GM21526 (cell line): Measurements from ENCODE around the gene FCHSD2.
"Not testable (repeated sequence)": the region's sequence is repeated elsewhere in the genome, so short reads cannot be mapped to it uniquely, and the experiment has no call there.

ENCODE experiments used
- ATAC-seq: cut with Tn5 transposase; IDR thresholded peaks from one replicate; pipeline ENCODE4 v1.9.1; 2021; ENCODE audit warnings: moderate library complexity; ENCODE audit not compliant: unreplicated experiment, low FRiP score

Gene FCHSD2

DNA sequence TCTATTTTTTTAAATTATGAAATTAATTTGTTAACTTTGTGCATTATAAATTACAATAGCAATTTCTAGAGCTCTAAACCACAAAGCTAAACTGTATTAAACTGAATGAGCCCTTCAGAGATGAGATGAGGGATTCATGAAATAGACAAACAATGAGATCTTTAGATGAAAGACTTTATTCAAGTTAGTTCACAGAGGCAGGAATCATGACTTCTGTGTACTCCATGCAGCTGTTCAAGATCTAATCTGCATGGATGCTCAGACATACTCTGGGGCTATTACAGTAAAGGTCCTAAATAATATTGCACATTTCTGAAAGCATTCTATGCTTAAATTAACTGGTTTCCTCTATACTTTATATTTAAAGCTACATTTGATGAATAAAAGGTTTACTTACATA is 122.7 kb downstream of the FCHSD2 start:
- ATAC-seq: no peak

DNA sequence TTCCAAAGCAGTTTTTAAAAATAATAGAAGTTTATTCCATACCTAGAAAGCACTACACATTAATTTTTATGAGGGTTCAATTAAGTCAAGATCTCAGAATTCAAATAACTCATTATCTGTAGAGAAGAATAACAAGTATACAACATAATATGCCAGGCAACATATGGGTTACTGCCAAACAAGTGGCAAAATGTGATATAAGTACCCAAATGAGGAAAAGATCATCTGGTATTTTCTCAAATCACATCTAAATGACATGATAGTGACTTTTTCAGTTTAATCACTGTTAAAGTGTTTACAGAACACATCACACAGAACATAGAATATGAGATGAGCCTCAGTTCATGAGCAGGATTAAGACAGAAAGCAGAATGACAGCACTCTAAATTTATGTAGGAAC is 123.3 kb downstream of the FCHSD2 start:
- no peak for ATAC-seq

DNA sequence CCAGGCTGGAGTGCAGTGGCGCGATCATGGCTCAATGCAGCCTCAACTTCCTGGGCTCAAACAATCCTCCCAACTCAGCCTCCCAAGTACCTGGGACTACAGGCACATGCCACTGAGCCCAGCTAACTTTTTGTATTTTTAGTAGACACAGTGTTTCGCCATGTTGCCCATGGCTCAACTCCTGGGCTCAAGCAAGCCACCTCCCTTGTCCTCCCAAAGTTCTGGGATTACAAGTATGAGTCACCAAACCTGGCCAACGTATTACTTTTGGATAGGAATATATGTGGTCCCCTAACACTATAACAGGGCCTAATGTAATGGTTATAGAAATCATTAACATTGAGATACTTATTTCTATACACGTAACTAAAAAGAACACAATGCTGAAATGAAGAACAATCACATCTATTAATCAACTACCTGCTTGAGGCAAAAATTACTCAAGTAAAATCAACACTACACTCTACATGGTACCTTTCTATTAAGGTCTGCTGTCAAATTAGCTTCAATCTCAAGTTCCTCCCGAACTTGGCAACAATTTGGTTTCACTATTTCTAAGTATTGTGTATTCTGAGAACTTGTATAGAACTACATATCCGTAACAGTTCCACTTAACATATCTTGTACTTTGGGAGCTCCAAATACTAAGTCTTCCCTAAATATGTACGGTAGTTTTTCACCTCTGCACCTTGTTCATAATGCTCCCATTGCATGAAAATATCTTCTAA is 124.9 kb downstream of the FCHSD2 start:
- no peak for ATAC-seq

DNA sequence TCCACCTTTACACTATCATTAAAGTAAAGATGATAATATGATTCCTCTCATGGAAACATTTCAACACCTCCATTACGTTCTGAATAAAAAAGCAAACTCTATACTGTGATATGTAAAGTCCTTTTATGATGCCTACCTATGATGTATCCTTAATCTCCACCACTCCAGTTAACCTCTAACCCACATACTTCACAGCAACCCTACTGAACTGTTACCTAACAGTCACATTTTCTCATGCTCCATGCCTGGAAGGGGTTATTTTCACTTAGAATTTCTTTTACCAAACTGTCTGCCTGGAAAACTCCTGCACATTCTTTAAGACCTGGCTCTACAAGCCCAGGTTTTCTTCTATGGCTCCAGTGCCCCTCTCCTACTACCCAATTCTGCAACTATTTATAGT is 129.1 kb downstream of the FCHSD2 start:
- ATAC-seq: no peak

DNA sequence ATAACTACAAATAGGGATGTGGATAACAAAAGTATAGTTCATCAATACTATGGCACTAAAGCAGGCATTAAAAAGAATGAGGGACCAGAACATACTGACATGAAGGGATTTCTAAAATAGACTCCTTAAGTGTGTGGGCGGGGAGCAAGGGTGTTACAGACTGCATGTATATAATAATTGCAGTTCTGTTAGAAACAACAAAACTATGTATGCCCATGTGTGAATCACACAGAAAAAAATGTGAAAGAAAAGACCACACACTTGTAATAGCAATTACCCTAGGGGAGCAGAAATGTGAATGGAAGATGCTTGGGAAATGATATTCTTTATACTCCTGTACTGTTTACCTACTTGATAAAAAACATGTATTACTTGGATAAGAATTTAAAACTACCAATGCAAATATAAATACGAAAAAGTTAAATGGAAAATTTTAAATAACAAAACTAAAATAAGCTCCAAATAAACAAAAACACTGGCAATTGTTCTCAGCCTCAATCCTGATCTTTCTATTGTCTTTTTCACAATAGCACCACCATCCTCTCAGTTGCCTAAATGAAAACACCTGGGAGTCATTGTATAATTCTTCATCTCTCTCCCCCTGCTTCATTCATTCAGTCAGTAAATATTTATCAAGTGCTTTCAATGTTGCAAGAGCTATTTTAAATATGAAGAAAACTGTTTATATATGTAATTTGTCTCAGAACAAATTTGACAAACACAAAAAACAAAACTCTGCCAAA is 129.8 kb downstream of the FCHSD2 start:
- ATAC-seq: no peak

DNA sequence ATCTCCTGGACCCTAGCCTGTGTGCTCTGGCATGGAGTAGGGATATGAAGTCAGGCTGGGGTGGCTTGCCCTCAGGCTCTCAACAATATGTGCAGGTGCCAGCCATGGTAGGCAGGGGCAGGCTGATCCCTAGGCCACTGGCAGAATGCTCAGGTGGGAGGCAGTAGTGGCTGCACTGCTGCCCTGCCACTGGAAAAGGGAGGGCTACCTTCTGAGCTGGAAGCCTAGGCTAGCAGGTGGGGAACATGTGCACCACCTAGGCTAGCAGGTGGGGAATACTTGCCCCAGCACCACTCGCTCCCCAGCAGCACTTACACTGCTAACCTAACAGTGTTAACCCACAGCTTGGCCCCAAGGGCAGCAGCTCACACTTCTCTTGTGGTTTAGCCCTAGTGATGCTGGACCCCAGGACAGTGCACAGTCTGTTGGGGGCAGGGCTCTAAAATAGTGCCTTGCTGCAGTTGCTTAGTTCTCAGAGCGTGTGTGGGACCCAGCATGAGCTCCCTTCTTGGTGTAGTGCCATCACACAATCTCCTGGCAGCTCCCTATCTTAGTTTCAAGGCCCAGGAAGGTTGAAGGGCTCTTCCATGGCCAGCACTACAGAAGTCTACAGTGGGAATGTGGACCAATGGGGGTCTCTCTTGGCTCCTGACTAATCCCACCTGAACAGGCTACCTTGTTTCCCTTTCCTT is 130.8 kb downstream of the FCHSD2 start:
- no peak for ATAC-seq

DNA sequence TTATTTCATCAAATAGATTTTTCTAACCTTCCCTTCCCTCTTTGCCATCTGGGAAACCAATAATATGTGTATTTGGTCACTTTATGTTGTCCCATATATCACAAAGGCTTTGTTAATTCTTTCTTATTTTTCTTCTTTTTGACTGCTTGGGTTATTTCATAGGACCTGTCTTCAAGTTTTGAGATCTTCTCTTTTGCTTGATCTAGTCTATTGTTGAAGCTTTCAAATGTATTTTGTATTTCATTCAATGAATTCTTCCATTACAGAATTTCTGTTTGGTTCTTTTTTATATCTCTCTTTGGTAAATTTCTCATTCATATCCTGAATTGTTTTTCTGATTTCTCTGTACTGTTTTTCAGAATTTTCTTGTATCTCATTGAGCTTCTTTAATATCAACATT is 132.1 kb downstream of the FCHSD2 start:
- ATAC-seq: no peak

DNA sequence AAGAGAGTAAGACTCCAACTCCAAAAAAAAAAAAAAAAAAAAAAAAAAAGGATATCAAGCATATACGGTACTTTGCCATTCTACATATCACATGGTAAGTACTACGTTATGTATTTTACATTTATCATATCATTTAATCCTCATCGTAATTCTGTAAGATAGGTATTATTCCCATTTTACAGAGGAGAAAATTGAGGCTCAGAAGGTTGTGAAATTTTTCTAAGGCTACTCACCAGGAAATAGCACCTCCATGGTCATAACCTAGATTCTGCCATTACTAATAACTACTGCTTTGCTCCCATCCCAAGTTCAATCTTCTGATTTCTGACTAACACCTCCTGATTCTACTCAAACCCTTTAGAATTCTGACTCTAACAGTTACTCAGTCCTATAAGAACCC is 138.0 kb downstream of the FCHSD2 start:
- ATAC-seq: no peak

DNA sequence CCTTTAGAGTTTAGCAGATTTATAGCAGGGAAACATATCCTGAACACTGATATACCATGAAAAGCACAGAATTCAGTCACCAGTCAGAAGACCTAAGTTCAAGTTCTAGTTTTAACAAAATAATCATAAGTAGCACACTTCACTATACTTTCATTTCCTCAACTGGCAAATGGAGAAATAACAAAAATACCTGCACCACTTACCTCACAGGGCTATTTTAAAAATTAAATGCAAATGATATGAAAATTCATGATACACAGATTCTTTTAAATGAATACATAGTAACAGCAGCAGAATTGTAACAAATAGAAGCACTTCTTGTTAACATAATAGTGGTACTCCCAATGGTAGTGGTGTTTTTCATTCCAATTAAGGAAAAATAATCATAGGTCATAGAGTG is 139.0 kb downstream of the FCHSD2 start:
- no peak for ATAC-seq

DNA sequence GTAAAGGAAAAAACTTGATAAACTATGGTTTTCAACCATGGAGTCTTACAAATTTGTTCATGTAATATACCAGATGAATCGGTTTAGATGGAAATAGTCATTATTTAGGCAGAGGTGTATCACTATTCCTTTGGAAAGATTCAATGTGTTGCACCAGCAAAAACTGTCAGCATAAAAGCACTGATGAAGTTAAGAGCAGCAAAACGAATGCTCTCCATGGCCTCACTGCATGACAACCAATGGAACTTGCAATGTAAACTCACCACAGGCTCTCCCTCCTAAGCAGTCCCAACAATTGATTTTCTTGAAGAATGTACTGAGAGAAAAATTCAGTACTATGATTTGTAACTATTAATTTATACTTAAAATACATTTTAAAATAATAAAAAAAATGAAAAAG is 139.9 kb downstream of the FCHSD2 start:
- ATAC-seq: no peak

DNA sequence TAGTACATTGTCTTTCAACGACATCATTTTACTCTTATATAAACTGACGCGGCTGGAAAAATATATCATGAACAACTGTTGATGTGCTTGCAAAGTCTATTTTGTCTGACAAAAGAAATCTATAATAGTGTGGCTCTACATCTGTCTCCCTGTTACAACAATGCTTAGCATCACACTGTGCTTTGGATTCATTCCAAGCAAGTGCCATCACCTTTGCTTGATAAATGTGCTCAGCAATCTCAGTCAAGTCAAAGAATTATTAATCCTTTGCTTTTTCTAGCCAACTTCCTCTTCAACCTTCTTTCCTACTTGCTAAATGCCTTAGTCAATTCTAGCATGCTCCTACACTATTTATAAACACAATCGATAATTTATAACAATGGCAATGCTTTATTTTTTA is 140.5 kb downstream of the FCHSD2 start:
- no peak for ATAC-seq

DNA sequence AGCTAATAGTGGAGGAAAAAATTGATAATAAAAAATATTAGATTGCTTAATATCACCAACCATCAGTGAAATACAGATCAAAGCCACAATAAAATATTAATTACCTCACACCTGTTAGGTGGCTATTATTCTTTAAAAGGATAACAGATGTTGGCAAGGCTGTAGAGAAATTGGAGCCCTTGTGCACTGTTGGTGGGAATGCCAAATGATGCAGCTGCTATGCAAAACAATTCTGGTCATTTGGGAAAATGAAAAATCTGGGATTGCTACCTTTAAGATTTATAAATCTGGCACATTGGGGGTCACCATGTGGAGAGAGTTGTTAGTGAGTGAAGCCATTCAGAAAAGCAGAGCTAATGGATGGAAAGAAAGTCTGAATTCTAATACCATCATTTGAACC is 143.4 kb downstream of the FCHSD2 start:
- no peak for ATAC-seq

DNA sequence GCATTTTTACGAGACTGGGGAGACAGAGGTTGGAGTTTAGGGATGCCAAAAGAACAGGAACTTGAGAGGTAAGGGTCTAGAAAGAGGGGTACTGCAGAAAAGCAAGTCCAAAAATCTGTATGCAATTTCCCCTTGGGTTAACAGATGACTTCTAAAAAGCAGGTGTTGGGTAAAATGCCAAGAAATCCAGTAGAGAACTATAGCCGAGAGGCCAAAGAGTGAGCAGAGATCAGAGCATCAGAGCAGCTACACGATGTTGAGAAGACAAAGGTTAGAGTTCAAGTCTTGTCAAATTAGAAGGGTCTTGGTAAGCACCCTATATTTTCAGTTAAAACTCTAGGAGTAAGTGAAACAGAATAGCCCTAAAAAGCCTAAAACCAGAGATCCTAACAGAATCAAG is 145.2 kb downstream of the FCHSD2 start:
- no peak for ATAC-seq

DNA sequence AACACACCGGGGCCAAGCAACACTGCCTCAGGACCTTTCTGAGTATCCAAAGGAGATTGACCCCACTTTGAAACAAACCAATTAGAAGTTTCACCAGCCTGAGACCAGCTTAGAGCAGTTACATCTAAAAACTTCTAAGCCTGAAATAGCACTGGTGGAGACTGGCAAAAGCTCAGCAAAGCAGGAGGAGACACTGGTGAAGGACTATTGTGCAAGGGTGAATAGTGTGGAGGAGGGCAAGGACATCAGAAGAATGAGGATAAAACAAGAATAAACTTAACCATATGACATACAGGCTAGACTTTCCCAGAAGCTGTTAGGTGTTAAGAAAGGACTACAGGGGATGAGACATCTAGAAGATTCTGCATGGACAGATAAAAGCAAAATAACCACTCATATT is 152.4 kb downstream of the FCHSD2 start:
- ATAC-seq: no peak

DNA sequence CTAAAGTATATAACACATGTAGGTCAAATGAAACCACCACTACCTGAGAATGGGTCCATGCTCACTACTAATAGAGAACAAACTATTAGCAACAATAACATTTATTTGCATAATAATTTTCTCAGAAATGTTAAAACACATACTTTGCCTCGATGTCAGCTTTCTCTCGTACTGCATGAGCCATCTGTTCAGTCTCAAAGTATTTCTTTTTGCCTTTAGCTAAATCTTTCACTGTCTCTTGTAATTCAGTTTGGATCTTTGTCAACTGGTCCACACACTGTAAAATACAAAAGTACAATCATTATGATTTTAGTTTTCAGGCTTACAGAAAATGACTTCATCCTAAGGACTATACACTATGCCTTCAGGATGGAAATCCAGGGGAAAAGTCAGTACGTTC is 153.3 kb downstream of the FCHSD2 start:
- ATAC-seq: no peak

DNA sequence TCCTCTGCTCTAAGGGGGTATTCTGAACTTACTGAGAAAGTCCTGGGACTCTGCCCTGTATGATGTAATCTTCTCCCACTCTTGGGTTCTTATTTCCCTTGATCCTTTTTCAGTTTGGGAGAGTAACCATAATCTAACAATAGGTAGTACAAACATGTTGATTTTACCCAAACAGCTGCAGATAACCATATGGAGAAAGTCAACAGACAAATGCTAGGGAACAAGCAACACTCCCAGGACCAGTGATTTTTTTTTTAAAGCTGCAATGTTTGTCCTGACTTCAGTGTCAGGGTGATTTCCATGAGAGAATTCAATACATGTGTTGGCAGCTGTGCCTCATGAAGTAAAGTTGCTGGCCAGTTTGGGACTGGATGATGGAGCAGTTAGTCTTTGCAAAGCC is 156.5 kb downstream of the FCHSD2 start:
- ATAC-seq: no peak

DNA sequence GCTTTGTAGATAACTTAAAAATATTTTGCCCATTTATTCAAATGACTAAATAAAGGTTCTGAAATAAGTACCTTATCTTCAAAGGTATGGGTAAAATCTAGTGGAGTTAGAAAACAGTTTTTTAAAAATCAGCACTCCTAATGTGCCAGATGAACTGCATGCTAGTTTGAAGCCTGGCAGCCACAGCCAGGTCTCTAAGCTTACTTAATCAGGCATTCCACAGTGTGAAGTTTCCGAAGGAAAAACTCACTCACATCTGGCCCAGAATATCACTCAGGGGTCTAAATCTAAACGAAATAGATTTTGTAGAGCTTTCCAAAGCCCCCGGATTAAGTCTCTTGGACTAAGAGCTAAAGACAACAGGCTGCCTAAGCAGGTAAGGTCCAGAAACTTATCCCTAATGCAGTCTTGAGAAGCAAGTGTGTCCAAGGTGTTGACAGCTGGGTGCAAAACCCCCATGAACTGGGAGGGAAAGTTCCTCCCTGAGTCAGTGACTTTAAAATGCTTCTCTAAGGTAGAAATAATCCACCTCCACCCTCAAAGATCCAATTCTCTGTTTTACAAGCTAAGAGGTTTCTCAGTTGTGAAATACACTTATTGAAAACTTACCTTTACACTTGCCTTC is 157.6 kb downstream of the FCHSD2 start:
- no peak for ATAC-seq

DNA sequence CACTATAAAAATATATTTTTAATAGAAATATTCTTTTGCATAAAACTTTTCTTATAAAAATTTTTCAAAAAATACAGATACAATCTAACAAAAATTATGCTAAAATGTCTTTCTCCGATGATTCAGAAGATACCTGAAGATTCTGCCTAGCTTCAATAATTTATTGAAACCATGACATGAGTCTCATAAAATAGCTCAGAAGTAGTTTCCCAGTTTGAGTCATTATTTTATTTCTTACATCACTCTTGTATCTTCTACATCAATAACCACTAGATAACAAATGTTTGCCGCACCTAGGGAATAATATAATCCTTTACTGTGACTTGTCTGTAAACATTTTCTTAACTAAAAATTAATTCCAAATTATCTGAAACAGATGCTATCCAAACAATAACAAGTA is 158.6 kb downstream of the FCHSD2 start:
- no peak for ATAC-seq

DNA sequence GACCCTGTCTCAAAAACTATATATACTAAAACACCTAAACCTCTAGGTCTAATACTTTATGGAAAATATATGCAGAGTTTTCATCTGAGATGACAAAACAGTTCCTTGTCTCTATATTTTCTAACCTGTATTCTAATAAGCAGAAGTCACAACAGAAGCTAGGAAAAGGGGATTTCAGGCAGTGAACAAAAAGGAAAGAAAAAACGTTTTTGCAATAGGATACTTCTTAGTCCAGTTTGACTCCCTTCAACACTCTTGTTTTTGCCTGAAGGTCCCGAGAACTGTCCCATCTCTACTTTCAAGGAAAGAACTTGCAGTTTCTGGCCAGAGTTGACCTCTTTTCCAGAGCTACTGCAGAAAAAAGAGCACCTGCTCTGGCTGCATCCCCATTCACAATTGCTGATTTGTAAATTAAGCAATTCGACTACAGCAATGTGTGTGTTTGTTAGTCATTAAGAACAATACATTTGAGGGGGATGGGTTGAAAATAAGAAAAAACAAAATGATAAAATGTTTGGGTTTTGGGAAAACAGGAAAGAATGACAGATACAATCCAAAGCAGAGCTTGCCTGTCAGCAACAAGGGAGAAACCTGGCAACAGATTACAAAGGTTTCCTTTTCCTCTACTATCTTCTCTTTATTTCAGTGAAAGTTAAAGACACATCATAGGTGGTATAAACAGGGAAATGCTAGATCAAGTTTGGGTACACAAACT is 160.0 kb downstream of the FCHSD2 start:
- no peak for ATAC-seq

DNA sequence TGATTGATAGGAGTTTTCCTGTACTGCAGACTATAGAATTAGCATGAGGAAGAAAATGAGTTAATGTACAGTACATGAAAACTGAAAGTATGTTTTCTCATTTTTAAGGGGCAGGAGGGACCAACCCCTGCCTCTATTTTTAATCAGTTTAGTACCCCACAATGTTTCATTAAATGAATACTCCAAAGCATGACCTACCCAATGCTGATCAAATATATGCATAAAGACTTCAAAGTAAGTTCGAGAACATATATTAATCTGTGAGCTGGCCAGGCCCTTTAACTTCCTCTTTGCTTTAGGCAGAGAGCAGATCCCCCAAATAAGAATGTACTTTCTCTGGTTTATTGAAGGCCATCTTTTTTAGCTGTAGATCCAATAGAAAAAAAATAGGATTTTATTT is 161.0 kb downstream of the FCHSD2 start:
- no peak for ATAC-seq

DNA sequence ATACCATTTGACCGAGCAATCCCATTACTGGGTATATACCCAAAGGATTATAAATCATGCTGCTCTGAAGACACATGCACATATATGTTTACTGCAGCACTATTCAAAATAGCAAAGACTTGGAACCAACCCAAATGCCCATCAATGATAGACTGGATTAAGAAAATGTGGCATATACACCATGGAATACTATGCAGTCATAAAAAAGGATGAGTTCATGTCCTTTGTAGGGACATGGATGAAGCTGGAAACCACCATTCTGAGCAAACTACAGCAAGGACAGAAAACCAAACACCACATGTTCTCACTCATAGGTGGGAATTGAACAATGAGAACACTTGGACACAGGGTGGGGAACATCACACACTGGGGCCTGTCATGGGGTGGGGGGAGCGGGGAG is 164.3 kb downstream of the FCHSD2 start:
- not testable (repeated sequence) for ATAC-seq
